ENCODE measurements around the gene JAZF1. TPM values are rescaled to one million over a fixed set of nuclear protein-coding genes. Genes with fewer than 3 reads are reported as not detected.

Gene JAZF1
- polyA plus RNA-seq, 3 donors: 12.1 to 18.1 (median 17.2) TPM

GRCh38 chr7:27876756-27877155 is 303.8 kb downstream of the JAZF1 start:
- Mint-ChIP-seq H3K9me3 (peaks cover 0 to 3% (median 0%) of the 10 kb centered on the region in 7 donors), H3K4me3 (no peak overlapping the region), H3K27me3 (ENCODE audit: low read depth in 3 of 3) (peaks cover 0 to 5% (median 0%) of the 10 kb centered on the region in 3 donors), H3K36me3 (peaks cover 17 to 28% of the 10 kb centered on the region in 2 donors), H3K4me1 (no peaks in the 10 kb centered on the region), H3K27ac (no peak overlapping the region)
- H3K9me3 ChIP-seq (replicated peaks in 1 of 2; ENCODE audit: control insufficient read depth in 1 of 2, insufficient read depth in 1 of 2, low read length in 2 of 2): no peaks in the 10 kb centered on the region
- no peak overlapping the region for H3K4me2 ChIP-seq (replicated peaks; ENCODE audit: extremely low read depth, low read length, poor library complexity, severe bottlenecking)
- WGBS (ENCODE audit: insufficient coverage): 96% methylated on average over 7 of the region's 8 CpGs
- H3K4me3 ChIP-seq (replicated peaks in 1 of 3; ENCODE audit: low read depth in 2 of 3, low read length in 3 of 3): no peak overlapping the region
- H3K27ac ChIP-seq (ENCODE audit: low read depth in 1 of 2, low read length in 2 of 2): no peak overlapping the region
- H2AFZ ChIP-seq (ENCODE audit: insufficient read depth, low read depth, low read length, poor library complexity, severe bottlenecking): no peak overlapping the region
- intact Hi-C loops (cut with micrococcal nuclease): no loop called here
- H3K9ac ChIP-seq (ENCODE audit: insufficient read depth, low read length, poor library complexity, severe bottlenecking): no peak overlapping the region
- no peaks in the 10 kb centered on the region for H3K27me3 ChIP-seq (ENCODE audit: control insufficient read depth in 2 of 2, insufficient read depth in 2 of 2, low read length in 2 of 2)
- no peaks in the 10 kb centered on the region for H3K4me1 ChIP-seq (ENCODE audit: control insufficient read depth in 1 of 2, insufficient read depth in 2 of 2, low read length in 2 of 2)
- H4K20me1 ChIP-seq (ENCODE audit: insufficient read depth, low read length): peaks cover 33% of the 10 kb centered on the region
- TF ChIP-seq, protein P1, sequence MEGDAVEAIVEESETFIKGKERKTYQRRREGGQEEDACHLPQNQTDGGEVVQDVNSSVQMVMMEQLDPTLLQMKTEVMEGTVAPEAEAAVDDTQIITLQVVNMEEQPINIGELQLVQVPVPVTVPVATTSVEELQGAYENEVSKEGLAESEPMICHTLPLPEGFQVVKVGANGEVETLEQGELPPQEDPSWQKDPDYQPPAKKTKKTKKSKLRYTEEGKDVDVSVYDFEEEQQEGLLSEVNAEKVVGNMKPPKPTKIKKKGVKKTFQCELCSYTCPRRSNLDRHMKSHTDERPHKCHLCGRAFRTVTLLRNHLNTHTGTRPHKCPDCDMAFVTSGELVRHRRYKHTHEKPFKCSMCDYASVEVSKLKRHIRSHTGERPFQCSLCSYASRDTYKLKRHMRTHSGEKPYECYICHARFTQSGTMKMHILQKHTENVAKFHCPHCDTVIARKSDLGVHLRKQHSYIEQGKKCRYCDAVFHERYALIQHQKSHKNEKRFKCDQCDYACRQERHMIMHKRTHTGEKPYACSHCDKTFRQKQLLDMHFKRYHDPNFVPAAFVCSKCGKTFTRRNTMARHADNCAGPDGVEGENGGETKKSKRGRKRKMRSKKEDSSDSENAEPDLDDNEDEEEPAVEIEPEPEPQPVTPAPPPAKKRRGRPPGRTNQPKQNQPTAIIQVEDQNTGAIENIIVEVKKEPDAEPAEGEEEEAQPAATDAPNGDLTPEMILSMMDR (IDR thresholded peaks at IDR 0.05): no peak
- no peak for DNase-seq
- no peaks in the 10 kb centered on the region for H3K79me2 ChIP-seq (ENCODE audit: insufficient read depth, low read length)
- H3K36me3 ChIP-seq (replicated peaks in 1 of 2; ENCODE audit: control insufficient read depth in 1 of 2, insufficient read depth in 2 of 2, low read length in 2 of 2): peaks cover 0 to 9% of the 10 kb centered on the region in 2 donors

GRCh38 chr7:27875832-27876231 is 304.8 kb downstream of the JAZF1 start:
- peaks cover 37% of the 10 kb centered on the region for H4K20me1 ChIP-seq (ENCODE audit: insufficient read depth, low read length)
- peaks cover 0 to 10% of the 10 kb centered on the region in 2 donors for H3K36me3 ChIP-seq (replicated peaks in 1 of 2; ENCODE audit: control insufficient read depth in 1 of 2, insufficient read depth in 2 of 2, low read length in 2 of 2)
- no peak overlapping the region for H2AFZ ChIP-seq (ENCODE audit: insufficient read depth, low read depth, low read length, poor library complexity, severe bottlenecking)
- intact Hi-C loops (cut with micrococcal nuclease): no loop called here
- no peaks in the 10 kb centered on the region for H3K79me2 ChIP-seq (ENCODE audit: insufficient read depth, low read length)
- no peaks in the 10 kb centered on the region for H3K27me3 ChIP-seq (ENCODE audit: control insufficient read depth in 2 of 2, insufficient read depth in 2 of 2, low read length in 2 of 2)
- no peaks in the 10 kb centered on the region for H3K4me1 ChIP-seq (ENCODE audit: control insufficient read depth in 1 of 2, insufficient read depth in 2 of 2, low read length in 2 of 2)
- TF ChIP-seq, protein P1 (IDR thresholded peaks at IDR 0.05): no peak
- Mint-ChIP-seq H3K27ac (no peak overlapping the region), H3K4me3 (no peak overlapping the region), H3K27me3 (ENCODE audit: low read depth in 3 of 3) (peaks cover 0 to 5% (median 0%) of the 10 kb centered on the region in 3 donors), H3K9me3 (peaks cover 0 to 3% (median 0%) of the 10 kb centered on the region in 7 donors), H3K4me1 (no peaks in the 10 kb centered on the region), H3K36me3 (peaks cover 22 to 34% of the 10 kb centered on the region in 2 donors)
- no peak for DNase-seq
- H3K27ac ChIP-seq (ENCODE audit: low read depth in 1 of 2, low read length in 2 of 2): no peak overlapping the region
- H3K4me2 ChIP-seq (replicated peaks; ENCODE audit: extremely low read depth, low read length, poor library complexity, severe bottlenecking): no peak overlapping the region
- no peaks in the 10 kb centered on the region for H3K9me3 ChIP-seq (replicated peaks in 1 of 2; ENCODE audit: control insufficient read depth in 1 of 2, insufficient read depth in 1 of 2, low read length in 2 of 2)
- H3K4me3 ChIP-seq (replicated peaks in 1 of 3; ENCODE audit: low read depth in 2 of 3, low read length in 3 of 3): no peak overlapping the region
- WGBS (ENCODE audit: insufficient coverage): no CpG with 5 or more reads among the region's 2 CpGs
- H3K9ac ChIP-seq (ENCODE audit: insufficient read depth, low read length, poor library complexity, severe bottlenecking): no peak overlapping the region
